ENCODE measurements around the gene SLC29A1. TPM values are rescaled to one million over a fixed set of nuclear protein-coding genes. Genes with fewer than 3 reads are reported as not detected.
A peak's percentile ranks its signal among the peaks of the same experiment; 100 is the strongest.

The SLC29A1 gene
- polyA plus RNA-seq, 1 donor from 2014 or later = 5.4 TPM

DNA sequence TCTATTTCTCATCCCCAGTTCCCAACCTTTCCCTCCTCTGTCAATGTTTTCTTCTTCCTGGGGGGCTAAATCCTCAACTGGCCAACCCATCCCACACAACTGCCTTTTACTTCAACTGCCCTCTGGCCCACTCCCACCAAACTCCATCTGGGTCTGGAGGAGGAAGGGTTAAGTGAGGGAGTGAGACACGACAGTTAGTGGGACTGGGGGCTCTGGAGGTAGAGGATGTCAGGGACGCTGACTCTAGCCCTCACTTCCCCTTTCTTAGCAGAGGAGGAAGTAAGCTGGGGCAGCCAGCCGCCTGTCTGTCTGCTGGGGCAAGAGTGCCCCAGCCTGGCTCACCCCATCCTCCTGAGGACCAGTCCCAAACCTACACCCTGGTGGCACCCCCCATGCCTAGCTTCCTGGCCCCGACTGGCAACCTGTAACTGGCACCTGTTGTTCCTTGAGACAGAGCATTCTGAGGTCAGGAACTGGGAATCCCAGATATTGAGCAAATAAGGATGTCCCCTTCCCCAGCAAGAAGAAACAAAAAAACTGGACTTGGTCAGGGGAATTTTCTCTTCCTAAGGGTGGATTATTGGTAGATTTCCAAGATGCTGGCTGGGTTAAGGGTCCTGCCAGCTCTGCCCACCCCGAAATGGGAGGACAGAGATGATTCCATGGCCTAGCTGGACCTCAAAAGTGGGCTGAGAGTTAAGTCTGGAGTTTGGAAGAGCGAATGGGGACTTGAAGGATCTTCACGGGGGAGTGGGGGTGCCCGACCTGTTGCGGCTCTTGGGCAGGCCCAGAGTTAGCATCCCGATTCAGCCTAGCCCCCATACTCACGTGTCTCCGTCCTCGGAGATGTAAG, 41.0 kb downstream of the SLC29A1 start:
- no peaks in the 10 kb centered on the region for H3K9me3 Mint-ChIP-seq
- peaks cover 40 to 44% (median 40%) of the 10 kb centered on the region in 3 donors for H3K4me1 Mint-ChIP-seq
- H3K27ac Mint-ChIP-seq = peak overlapping the region; percentile 99 to 100 (median 99)
- H3K4me3 Mint-ChIP-seq = peak overlapping the region; percentile 97 to 100 (median 100)
- peaks cover 5% of the 10 kb centered on the region for H3K36me3 Mint-ChIP-seq
- peaks cover 5% of the 10 kb centered on the region for H3K27me3 Mint-ChIP-seq

DNA sequence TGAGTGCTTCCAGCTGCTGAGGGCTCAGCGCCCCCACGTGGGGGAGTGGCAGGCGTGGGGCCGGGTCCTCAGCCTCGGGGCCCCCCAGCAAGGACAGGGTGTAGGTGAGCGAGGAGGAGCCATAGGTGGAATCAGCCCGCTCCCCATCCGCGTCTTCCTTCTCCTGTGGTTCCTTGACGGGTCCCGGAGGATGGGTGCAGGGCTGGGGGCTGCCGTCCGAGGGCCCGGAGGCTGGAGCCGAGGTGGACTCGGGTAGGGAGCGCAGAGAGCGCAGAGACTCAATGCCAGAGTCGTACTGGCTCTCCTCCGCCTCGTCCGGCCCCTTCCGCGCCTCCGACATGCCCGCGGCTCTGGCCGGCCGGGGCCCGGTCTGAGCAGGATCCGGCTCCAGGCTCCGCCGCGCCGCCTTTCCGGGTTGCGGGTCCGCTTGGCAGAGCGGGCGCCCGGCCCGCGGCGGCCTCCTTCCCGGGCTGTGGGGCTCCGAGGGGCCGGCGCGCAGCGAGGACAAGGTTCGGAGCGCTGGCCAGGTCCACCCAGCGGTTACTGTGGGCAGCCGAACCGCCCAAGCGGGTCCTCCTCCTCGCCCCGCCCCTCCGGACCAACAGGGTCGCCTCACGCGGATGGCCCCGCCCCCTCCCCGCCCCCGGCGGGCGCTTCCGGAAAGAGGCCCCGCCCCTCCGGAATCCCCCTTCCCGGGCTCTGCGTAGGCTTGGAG, 41.8 kb downstream of the SLC29A1 start, which contains the start of gene NFKBIE:
NFKBIE (minus strand) TSS at position 545 of the 715 bp plus-strand sequence; CDS start at position 340, 205 bp downstream.
- Mint-ChIP-seq H3K4me3 (peak within 1 kb of the TSS; percentile 97 to 100 (median 100)), H3K9me3 (no peaks in the 10 kb centered on the region), H3K27me3 (peaks cover 13% of the 10 kb centered on the region), H3K36me3 (peaks cover 5% of the 10 kb centered on the region), H3K27ac (peak within 1 kb of the TSS; percentile 99 to 100 (median 99)), H3K4me1 (peaks cover 40 to 46% (median 44%) of the 10 kb centered on the region in 3 donors)

DNA sequence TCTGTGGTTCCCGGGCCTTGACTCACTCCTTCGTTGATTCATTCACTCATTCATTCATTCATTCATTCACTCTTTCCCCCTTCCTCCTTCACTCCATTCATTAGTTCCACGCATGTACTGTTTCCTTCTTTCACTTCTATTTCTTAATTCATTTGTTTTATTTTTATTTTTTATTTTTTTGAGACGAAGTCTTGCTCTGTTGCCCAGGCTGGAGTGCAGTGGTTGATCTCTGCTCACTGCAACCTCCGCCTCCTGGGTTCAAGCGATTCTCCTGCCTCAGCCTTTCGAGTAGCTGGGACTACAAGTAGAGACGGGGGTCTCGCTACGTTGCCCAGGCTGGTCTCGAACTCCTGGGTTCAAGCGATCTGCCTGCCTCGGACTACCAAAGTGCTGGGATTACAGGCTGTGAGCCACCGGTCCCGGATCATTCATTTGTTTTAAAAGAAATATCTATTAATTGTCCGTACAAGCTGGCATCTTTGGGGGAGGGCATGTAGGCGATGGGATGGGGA, 42.4 kb downstream of the SLC29A1 start:
- Mint-ChIP-seq H3K9me3 (no peaks in the 10 kb centered on the region), H3K4me1 (peaks cover 35 to 41% (median 40%) of the 10 kb centered on the region in 3 donors), H3K36me3 (peaks cover 4% of the 10 kb centered on the region), H3K27me3 (peaks cover 13% of the 10 kb centered on the region), H3K27ac (peak overlapping the region; percentile 99 to 100 (median 99)), H3K4me3 (peak overlapping the region; percentile 97 to 100 (median 100))

DNA sequence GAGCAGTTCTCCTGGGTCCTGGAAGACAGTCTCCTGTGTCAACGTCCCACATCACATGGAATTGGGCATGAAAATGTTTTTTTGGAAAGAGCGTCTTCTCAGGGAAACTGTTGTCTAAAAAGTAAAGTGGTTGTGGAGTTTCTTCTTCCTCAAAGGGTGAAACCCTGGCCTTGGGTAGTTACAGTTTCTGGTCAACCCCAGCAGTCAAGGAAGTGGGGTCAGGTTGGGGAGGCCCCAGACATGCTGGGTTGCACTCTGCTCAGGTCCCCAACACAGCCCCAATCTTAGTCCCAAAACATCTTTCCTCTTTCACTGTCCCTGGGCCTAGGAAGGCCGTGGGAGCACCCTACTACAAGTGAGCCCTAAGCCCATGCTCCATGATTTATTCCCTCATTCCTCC, 43.0 kb downstream of the SLC29A1 start:
- no peaks in the 10 kb centered on the region for H3K36me3 Mint-ChIP-seq
- H3K27ac Mint-ChIP-seq = peak overlapping the region; percentile 99 to 100 (median 99)
- H3K4me3 Mint-ChIP-seq = peak overlapping the region; percentile 97 to 100 (median 100)
- H3K27me3 Mint-ChIP-seq = peaks cover 15% of the 10 kb centered on the region
- peaks cover 29 to 36% (median 35%) of the 10 kb centered on the region in 3 donors for H3K4me1 Mint-ChIP-seq
- H3K9me3 Mint-ChIP-seq = no peaks in the 10 kb centered on the region

DNA sequence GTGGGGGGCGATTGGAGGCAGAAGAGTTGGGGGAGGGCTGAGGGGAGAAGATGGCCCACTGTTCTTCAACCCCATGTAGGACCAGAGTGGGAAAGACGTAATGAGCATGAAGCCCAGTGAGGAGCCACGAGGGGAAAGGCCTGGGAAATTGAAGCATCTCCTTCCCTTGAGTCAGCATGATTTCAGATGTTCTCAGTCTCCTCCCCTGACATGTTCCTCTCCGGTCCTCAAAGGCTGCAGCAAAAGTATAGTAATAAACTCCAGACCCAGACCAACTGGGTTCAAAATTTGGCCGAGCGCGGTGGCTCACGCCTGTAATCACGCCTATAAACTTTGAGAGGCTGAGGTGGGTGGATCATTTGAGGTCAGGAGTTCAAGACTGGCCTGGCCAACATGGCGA, 43.9 kb downstream of the SLC29A1 start:
- peaks cover 19% of the 10 kb centered on the region for H3K27me3 Mint-ChIP-seq
- H3K27ac Mint-ChIP-seq = peak overlapping the region in 2 of 3 donors; percentile 14 to 99
- H3K36me3 Mint-ChIP-seq = no peaks in the 10 kb centered on the region
- peak overlapping the region; percentile 3 to 100 (median 76) for H3K4me3 Mint-ChIP-seq
- H3K4me1 Mint-ChIP-seq = peaks cover 28 to 30% (median 29%) of the 10 kb centered on the region in 3 donors
- H3K9me3 Mint-ChIP-seq = no peaks in the 10 kb centered on the region

DNA sequence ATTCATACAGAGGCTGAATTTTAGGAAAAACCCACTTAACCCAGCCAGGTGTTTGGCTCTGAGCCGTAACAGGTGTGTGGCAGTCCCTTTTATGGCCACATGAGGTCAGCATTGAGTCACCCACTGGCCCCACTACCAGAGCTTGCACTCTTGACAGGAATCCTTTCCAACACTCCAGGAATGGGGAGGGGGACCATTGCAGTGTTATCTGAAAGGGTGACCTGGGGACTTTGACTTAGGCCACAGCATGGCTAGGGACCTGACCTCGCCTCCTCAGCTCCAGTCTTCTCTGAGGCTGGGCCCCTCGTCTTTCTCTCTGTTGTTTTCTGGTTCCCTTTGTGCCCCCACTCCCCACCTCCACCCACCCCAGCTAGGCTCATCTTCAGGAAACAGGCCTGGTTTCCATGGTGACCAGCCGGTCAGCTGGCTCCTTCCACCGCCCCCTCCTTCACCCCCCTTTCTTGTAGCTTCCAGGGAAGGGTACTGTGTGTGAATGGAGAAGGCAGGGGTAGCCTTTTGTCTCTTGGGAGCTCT, 44.8 kb downstream of the SLC29A1 start:
- Mint-ChIP-seq H3K9me3 (no peaks in the 10 kb centered on the region), H3K27ac (peak overlapping the region in 2 of 3 donors; percentile 43 to 99), H3K4me3 (peak overlapping the region in 2 of 4 donors; percentile 25 to 97), H3K36me3 (no peaks in the 10 kb centered on the region), H3K4me1 (peaks cover 21 to 24% (median 21%) of the 10 kb centered on the region in 3 donors), H3K27me3 (peaks cover 23% of the 10 kb centered on the region)

DNA sequence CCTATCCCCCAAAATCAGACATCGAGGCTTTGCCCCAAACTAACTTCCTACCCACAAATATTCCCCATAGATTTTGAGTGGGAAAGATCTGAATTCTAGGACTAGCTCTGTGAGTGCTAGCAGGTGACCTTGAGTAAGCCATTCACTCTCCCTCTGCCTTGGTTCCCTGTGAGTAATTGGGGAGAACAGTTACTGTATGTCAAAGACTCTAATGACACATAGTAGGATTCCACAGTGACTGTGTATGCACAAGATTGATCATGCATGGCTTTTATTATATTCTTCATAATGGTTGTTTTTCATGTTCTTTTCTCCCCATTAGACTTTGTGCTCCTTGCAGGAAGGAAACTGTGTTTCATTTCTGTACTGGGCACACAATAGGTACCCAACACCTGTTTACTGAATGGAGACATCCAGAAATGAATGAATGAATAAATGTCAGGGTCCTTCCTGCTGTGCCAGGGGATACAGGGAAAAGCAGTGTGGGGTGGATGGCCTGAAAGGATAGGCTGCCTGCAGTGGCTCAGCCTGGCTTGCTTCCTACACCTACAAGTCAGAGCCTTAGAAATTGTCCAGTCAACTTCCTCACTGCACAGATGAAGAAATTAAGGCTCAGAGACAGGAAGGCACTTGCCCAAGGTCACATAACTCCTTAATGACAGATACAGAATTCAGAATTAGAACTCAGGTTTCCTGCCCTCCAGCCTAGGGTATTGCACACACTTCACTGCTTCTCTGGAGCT, 46.0 kb downstream of the SLC29A1 start:
- peaks cover 17 to 20% (median 18%) of the 10 kb centered on the region in 3 donors for H3K4me1 Mint-ChIP-seq
- peaks cover 29% of the 10 kb centered on the region for H3K27me3 Mint-ChIP-seq
- peak overlapping the region in 3 of 4 donors; percentile 64 to 72 (median 68) for H3K4me3 Mint-ChIP-seq
- no peaks in the 10 kb centered on the region for H3K9me3 Mint-ChIP-seq
- H3K27ac Mint-ChIP-seq = peak overlapping the region in 2 of 3 donors; percentile 8 to 39
- H3K36me3 Mint-ChIP-seq = no peaks in the 10 kb centered on the region

DNA sequence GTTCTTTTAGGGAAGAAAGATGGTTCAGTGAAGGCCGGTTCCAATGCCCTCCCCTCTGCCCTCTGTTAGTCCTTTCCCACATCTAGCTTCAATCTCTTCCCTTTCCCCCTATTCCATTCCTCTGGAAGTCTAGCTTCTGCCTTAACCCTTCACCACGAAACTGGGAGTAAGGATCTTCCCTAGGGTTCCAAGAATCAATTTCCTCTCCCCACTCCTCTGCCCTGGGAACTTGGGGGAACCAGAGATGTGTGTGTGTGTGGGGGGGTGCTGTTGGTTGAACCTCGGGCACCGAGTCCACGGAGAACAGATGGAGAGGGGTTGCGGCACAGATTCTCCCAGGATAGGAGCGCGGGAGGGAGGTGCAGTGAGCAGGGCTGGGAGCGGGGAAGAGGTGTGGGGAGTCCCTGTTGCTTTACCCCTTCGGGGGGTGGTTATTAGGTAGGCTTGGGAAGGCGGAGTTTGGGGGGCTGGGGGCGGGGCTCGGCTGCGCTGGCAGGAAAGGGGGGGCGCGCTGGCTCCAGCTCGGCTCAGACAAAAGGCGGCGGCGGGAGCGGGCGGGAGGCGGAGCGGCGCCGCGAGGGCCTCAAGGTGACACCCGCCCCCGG, 46.6 kb downstream of the SLC29A1 start, which contains the start of gene TMEM151B:
TMEM151B (plus strand) TSS at position 530 of the 605 bp plus-strand sequence. CDS start 293 bp downstream, outside the sequence.
- peaks cover 17 to 20% (median 20%) of the 10 kb centered on the region in 3 donors for H3K4me1 Mint-ChIP-seq
- peak within 1 kb of the TSS; percentile 68 to 88 (median 79) for H3K4me3 Mint-ChIP-seq
- no peaks in the 10 kb centered on the region for H3K36me3 Mint-ChIP-seq
- no peaks in the 10 kb centered on the region for H3K9me3 Mint-ChIP-seq
- H3K27me3 Mint-ChIP-seq = peaks cover 34% of the 10 kb centered on the region
- H3K27ac Mint-ChIP-seq = peak within 1 kb of the TSS in 2 of 3 donors; percentile 8 to 39

DNA sequence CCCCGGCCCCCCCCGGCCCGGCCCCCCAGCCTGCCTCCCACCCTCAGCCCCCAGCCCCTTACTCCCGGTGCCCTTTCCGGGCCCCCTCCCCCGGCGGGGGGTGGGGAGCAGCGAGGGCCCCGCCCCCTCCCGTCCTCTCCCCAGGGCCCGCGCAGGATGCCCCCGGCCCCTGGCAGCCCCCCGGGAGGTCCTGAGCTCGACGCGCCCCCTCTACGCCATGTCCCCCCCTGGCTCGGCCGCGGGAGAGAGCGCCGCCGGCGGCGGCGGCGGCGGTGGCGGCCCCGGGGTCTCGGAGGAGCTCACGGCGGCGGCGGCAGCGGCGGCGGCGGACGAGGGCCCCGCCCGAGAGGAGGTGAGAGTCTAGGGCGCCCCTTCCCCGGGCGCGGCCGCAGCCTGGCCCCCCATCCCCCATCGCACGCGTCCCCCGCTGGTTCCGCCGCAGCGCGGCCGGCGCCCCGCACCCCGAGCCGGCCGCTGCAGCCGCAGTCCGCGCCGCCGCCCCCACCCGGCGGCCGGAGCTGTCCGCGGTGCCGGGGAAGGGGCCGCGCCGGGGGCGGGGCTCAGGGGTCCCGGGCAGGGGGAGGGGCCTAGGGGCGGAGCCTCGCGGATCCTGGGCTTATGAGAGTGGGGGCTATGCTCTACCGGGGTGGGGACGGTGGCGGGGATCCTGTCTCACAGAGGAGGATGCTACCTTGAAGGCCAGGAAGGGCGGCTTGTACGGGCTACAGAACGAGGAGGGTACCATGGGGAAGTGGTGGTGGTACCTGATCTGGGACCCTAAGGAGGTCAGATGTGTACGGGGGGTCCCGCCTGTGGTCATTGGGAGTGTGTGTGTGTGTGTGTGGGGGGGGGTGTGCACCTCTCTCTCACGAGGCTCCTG, 47.4 kb downstream of the SLC29A1 start:
- H3K4me1 Mint-ChIP-seq = peaks cover 16 to 20% (median 20%) of the 10 kb centered on the region in 3 donors
- H3K27ac Mint-ChIP-seq = no peak overlapping the region
- peaks cover 35% of the 10 kb centered on the region for H3K27me3 Mint-ChIP-seq
- H3K9me3 Mint-ChIP-seq = no peaks in the 10 kb centered on the region
- H3K36me3 Mint-ChIP-seq = no peaks in the 10 kb centered on the region
- H3K4me3 Mint-ChIP-seq = peak overlapping the region; percentile 53 to 83 (median 76)

DNA sequence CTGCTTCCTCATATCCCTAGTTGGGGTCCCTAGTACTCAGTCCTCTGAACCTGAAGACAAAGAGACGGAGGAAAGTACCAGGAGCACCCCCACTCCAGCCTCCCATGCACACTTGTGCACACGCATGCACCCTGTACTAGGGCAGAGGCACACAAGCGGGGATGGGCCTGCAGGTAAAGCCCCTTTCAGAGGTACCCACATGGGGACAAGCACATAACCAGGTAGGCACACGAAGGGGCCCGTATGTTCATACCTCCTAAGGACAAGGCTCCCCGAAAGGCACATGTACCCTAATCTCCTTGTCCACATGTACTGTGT, 48.0 kb downstream of the SLC29A1 start:
- H3K27ac Mint-ChIP-seq = no peak overlapping the region
- H3K27me3 Mint-ChIP-seq = peaks cover 34% of the 10 kb centered on the region
- H3K4me3 Mint-ChIP-seq = peak overlapping the region; percentile 53 to 83 (median 76)
- no peaks in the 10 kb centered on the region for H3K9me3 Mint-ChIP-seq
- no peaks in the 10 kb centered on the region for H3K36me3 Mint-ChIP-seq
- peaks cover 11 to 16% (median 14%) of the 10 kb centered on the region in 3 donors for H3K4me1 Mint-ChIP-seq

DNA sequence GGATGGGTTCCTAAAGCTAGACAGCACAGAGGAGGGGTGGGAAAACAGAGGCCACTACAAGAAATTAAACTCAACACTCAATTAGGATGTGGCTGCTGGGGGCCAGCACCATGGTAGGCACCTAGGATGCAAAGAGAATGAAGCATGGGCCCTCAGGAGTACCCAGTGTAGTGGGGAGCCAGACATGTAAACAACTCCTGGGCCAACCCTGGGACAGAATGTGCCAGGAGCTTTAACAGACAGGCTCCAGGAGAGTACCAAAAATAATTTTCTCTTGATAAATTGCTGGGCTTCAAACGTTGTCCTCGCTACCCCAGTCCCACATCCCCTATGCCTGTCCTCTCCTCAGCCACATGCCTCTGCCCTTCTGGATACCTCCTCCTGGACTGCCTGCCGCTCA, 48.5 kb downstream of the SLC29A1 start:
- Mint-ChIP-seq H3K27ac (peak overlapping the region in 1 of 3 donors; percentile 25), H3K36me3 (no peaks in the 10 kb centered on the region), H3K9me3 (no peaks in the 10 kb centered on the region), H3K4me1 (peaks cover 9 to 11% (median 11%) of the 10 kb centered on the region in 3 donors), H3K4me3 (peak overlapping the region in 1 of 4 donors; percentile 53), H3K27me3 (peaks cover 36% of the 10 kb centered on the region)

DNA sequence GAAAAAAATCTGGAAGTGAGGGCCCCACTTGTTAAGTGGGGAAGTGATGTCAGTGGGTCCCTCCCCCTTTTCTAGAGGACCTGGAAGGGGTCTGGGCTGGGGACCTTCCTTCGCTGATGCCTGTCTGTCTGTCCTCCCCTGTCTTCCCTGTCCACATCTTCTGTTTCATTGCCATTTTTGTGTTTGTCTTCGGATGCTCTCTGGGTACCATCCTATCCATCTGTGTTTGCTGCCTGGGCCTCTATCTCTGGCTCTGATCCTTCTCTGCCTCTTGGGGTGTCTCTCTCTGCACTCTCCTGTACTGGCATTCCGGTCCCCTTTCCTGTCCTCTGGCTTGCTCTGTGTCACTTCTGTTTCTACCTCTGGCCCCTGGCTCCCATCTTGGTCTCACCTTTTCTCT, 49.1 kb downstream of the SLC29A1 start:
- no peaks in the 10 kb centered on the region for H3K36me3 Mint-ChIP-seq
- H3K27ac Mint-ChIP-seq = peak overlapping the region in 2 of 3 donors; percentile 25 to 69
- H3K27me3 Mint-ChIP-seq = peaks cover 42% of the 10 kb centered on the region
- H3K9me3 Mint-ChIP-seq = peaks cover 0 to under 1% (median 0%) of the 10 kb centered on the region in 3 donors
- H3K4me1 Mint-ChIP-seq = peaks cover 9 to 11% (median 10%) of the 10 kb centered on the region in 3 donors
- peak overlapping the region in 2 of 4 donors; percentile 24 to 53 for H3K4me3 Mint-ChIP-seq

Data from IgD-negative memory B cell (primary cell).